Left lung (tissue), 14 donors: ENCODE data around the gene TEX51. TPM values are rescaled to one million over a fixed set of nuclear protein-coding genes. Genes with fewer than 3 reads are reported as not detected.

Source experiments
- ATAC-seq: fragments of 200-7000 bp; cut with Tn5 transposase; one replicate; pipeline ENCODE4 v1.9.1; 2020; ENCODE audit warnings: moderate library complexity
- DNase-seq, 4 donors: peaks; one replicate each; pipeline ENCODE4 v3.0.0-alpha.2; 2013 to 2020
- H3K27ac ChIP-seq, 2 donors: fragments of 200-600 bp; sonication (generic) in 1 of 2; one replicate each; pipeline versions ENCODE4 v1.5.0 to v1.8.0; 2020 to 2021
- H3K27me3 ChIP-seq, 2 donors: fragments of 200-600 bp; sonication (generic) in 1 of 2; one replicate each; pipeline versions ENCODE4 v1.5.0 to v1.8.0; 2020 to 2021
- H3K36me3 ChIP-seq, 2 donors: fragments of 200-600 bp; sonication (generic) in 1 of 2; one replicate each; pipeline versions ENCODE4 v1.5.0 to v1.8.0; 2020 to 2021
- H3K4me1 ChIP-seq, 2 donors: fragments of 200-600 bp; one replicate each; pipeline ENCODE4 v1.8.0; 2021
- H3K4me3 ChIP-seq, 2 donors: fragments of 200-600 bp; sonication (generic) in 1 of 2; one replicate each; pipeline versions ENCODE4 v1.5.0 to v1.8.0; 2020 to 2021; ENCODE audit warnings: mild to moderate bottlenecking in 1 of 2
- H3K9me3 ChIP-seq, 2 donors: fragments of 200-600 bp; sonication (generic) in 1 of 2; one replicate each; pipeline versions ENCODE4 v1.5.0 to v1.8.0; 2020 to 2021
- intact Hi-C, 2 donors: fragments of 100-400 bp; cut with DNase I; formaldehyde crosslinking; loops; one replicate each; pipeline versions ENCODE4 v1.11.2 to v1.14.2; 2022
- long read RNA-seq, 12 donors: library from polyadenylated mRNA in 2 of 12; unstranded in 2 of 12; transcript quantifications; one replicate each; pipeline ENCODE4 v2.0.0 and lab custom pipeline, GENCODE V29; 2019 to 2026
- polyA plus RNA-seq, 6 donors: library from polyadenylated mRNA; unstranded; fragments of 120-200 nt; gene quantifications; one replicate each; pipeline ENCODE4 v1.2.1, GENCODE V29; 2013; ENCODE audit not compliant: insufficient read length in 6 of 6
- total RNA-seq, 2 donors: library from RNA; stranded (reverse); fragmentation: NEBNext Ultra II Directional; extraction: Animal tissue kit (Norgen Biotek cat#: 25700); gene quantifications; one replicate each; pipeline ENCODE4 v1.2.1, GENCODE V29; 2021
- TF ChIP-seq, protein P1 (sequence below), 2 donors: fragments of 200-600 bp; sonication (generic) in 1 of 2; IDR thresholded peaks; one replicate each; pipeline versions ENCODE4 v1.5.0 to v1.8.0; 2021; ENCODE audit warnings: antibody characterized with exemption in 2 of 2
- donor health status: DM: no; HTN: yes; CAD: no.
- donor health status: DM: no; HTN: no; CAD: no.

Gene TEX51
- total RNA-seq: not detected
- polyA plus RNA-seq: not detected
- long read RNA-seq, donor 1: 0 reads
- long read RNA-seq, donor 2: 0 reads
- long read RNA-seq, donor 3: 0 reads
- long read RNA-seq, donor 4: 0 reads
- long read RNA-seq, donor 5: 0 reads
- long read RNA-seq, donor 6: 0 reads
- long read RNA-seq, donor 7: 0 reads
- long read RNA-seq, donor 8: 0 reads
- long read RNA-seq, donor 9: 0 reads
- long read RNA-seq, donor 10: 0 reads
- long read RNA-seq, donor 11: 0 reads
- long read RNA-seq, donor 12: 0 reads

DNA sequence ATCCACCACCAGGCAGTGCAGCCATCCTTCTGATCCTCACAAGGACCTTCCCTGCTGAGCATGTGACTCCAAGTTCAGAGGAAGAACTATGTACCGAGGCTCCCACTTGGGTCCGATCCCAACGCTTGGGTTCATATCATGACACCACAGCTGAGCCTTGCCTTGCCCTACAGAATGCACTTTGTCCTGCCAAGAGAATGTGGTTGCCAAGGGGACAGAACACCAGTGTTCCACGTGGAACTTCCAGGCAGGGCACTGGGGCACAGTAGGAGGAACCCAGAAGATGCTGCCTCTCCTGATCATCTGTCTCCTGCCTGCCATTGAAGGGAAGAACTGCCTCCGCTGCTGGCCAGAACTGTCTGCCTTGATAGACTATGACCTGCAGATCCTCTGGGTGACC is at the start of gene TEX51:
Gene TEX51, plus strand, starts transcription at position 255 of the 400 bp plus-strand sequence. Its CDS starts 29 bp downstream, at position 284.
- H3K9me3 ChIP-seq: no peaks in the 10 kb centered on the region
- TF ChIP-seq, protein P1, sequence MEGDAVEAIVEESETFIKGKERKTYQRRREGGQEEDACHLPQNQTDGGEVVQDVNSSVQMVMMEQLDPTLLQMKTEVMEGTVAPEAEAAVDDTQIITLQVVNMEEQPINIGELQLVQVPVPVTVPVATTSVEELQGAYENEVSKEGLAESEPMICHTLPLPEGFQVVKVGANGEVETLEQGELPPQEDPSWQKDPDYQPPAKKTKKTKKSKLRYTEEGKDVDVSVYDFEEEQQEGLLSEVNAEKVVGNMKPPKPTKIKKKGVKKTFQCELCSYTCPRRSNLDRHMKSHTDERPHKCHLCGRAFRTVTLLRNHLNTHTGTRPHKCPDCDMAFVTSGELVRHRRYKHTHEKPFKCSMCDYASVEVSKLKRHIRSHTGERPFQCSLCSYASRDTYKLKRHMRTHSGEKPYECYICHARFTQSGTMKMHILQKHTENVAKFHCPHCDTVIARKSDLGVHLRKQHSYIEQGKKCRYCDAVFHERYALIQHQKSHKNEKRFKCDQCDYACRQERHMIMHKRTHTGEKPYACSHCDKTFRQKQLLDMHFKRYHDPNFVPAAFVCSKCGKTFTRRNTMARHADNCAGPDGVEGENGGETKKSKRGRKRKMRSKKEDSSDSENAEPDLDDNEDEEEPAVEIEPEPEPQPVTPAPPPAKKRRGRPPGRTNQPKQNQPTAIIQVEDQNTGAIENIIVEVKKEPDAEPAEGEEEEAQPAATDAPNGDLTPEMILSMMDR (IDR thresholded peaks at IDR 0.05): no peak
- DNase-seq: no peak
- no peak within 1 kb of the TSS for H3K4me3 ChIP-seq
- no peaks in the 10 kb centered on the region for H3K27me3 ChIP-seq
- intact Hi-C loops: no loop called here
- no peaks in the 10 kb centered on the region for H3K4me1 ChIP-seq
- H3K27ac ChIP-seq: no peak within 1 kb of the TSS
- no peak for ATAC-seq
- H3K36me3 ChIP-seq: no peaks in the 10 kb centered on the region

DNA sequence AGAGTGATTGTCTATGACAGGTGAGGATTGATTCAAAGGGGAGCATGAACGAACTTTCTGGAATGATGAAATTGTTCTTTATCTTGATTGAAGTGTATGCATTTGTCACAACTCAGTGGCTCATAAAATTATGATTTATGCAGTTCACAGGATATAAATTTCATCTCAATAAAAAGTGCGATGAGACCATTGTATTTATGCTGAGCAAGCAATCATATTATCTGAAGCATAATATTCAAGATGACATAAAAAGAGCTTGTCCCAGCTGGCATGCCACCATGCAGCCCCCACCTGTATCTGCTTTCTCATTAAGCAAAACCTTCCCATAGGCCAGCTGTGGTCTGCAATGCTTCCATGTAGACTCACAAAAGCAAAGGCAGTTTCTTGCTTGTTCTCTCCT is 49.6 kb upstream of the TEX51 start:
- DNase-seq (no peak), ATAC-seq (no peak)
- no peaks in the 10 kb centered on the region for H3K4me1 ChIP-seq
- no peaks in the 10 kb centered on the region for H3K9me3 ChIP-seq
- no peaks in the 10 kb centered on the region for H3K27me3 ChIP-seq
- TF ChIP-seq, protein P1 (IDR thresholded peaks at IDR 0.05): no peak
- H3K27ac ChIP-seq: no peak overlapping the region
- intact Hi-C loops: no loop called here
- H3K36me3 ChIP-seq: no peaks in the 10 kb centered on the region
- H3K4me3 ChIP-seq: no peak overlapping the region

DNA sequence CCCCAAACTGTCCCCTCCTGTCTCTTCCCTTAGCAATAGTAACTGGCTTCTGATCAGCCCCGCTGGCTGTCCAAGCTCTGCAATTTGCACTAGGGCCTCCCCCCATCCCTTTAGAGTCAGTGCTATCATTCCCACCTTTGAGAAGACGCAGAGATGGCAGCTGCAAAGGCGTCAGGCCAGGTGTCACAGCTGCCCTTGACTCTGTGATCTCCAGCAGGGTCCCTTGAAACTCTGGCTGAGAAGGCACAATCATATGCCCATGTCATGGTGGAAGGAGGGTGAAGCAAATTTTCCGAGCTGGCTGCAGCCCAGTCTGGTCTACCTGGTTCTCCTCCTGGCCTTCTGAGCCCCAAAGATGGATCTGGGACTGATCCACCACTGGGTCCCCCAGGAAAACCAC is 49.2 kb upstream of the TEX51 start:
- H3K27me3 ChIP-seq: no peaks in the 10 kb centered on the region
- ATAC-seq: no peak
- H3K27ac ChIP-seq: no peak overlapping the region
- no peak for DNase-seq
- intact Hi-C loops: no loop called here
- H3K36me3 ChIP-seq: no peaks in the 10 kb centered on the region
- no peak overlapping the region for H3K4me3 ChIP-seq
- no peaks in the 10 kb centered on the region for H3K9me3 ChIP-seq
- H3K4me1 ChIP-seq: no peaks in the 10 kb centered on the region
- TF ChIP-seq, protein P1 (IDR thresholded peaks at IDR 0.05): no peak

DNA sequence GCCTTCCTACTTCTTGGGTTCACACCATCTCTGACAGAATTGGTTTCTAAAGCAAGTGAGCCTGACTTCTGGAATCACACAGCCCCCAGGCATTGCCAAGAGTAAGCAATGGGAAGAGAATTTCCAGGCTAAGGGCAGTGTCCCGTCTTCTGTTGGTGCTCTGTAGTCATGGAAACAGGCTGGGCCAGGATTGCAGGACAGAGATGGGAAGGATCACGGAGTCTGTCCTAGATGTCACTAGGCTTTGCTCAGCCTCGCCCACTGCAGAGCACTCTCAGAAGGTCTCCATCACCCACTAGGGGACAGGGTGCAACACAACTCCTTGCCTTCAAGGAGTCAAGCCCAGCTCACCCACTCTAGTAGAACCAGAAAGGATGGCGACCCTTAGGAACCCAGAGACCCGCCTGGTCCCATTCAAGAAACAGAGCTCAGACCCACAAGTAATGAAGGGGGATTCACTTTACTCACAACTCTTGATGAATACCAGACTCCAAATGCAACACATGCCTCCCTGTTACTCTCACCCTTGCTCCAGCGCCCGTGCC is 48.6 kb upstream of the TEX51 start:
- intact Hi-C loops: no loop called here
- H3K27me3 ChIP-seq: no peaks in the 10 kb centered on the region
- ATAC-seq: no peak

DNA sequence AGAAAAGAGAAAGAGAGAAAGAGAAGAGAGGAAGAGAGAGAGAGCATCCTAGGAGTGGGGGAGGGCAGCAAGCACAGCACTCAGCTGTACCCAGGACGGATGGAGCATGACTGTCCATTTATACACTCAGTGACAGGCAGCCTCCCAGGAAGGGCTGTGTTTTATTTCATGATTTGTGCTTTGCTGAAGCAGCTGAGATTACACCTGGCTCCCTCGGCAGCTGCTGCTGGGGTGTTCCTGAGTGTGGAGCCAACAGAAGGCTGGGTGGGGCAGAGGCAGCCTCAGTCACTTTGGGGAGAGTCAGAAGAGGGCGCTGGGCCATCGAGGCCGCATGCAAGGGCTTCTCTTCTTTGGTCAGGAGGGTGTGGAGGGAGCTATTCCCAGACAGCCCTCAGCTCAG is 47.8 kb upstream of the TEX51 start:
- intact Hi-C loops: no loop called here
- H3K27me3 ChIP-seq: no peaks in the 10 kb centered on the region
- DNase-seq (no peak), ATAC-seq (no peak)
- no peak overlapping the region for H3K27ac ChIP-seq
- H3K36me3 ChIP-seq: no peaks in the 10 kb centered on the region
- TF ChIP-seq, protein P1 (IDR thresholded peaks at IDR 0.05): no peak
- H3K4me3 ChIP-seq: no peak overlapping the region
- no peaks in the 10 kb centered on the region for H3K9me3 ChIP-seq
- H3K4me1 ChIP-seq: no peaks in the 10 kb centered on the region

More for the DNA sequence above, 48.6 kb upstream of the TEX51 start:
- Histone ChIP-seq H3K27ac (no peak overlapping the region), H3K36me3 (no peaks in the 10 kb centered on the region), H3K4me1 (no peaks in the 10 kb centered on the region), H3K9me3 (no peaks in the 10 kb centered on the region), H3K4me3 (no peak overlapping the region)
- no peak for DNase-seq
- TF ChIP-seq, protein P1 (IDR thresholded peaks at IDR 0.05): no peak
